GM19035 (cell line): ENCODE results near the gene TBC1D19.
"Not testable (repeated sequence)": the region's sequence is repeated elsewhere in the genome, so short reads cannot be mapped to it uniquely, and the experiment has no call there.

Source experiments
- ATAC-seq: cut with Tn5 transposase; IDR thresholded peaks from one replicate; pipeline ENCODE4 v1.9.1; 2021; ENCODE audit not compliant: unreplicated experiment

The TBC1D19 gene

GRCh38 chr4:26679040-26679695 lies 95.3 kb downstream of the TBC1D19 start:
- not testable (repeated sequence) for ATAC-seq

GRCh38 chr4:26682436-26682835 lies 98.6 kb downstream of the TBC1D19 start:
- no peak for ATAC-seq

GRCh38 chr4:26685250-26685649 lies 101.4 kb downstream of the TBC1D19 start:
- ATAC-seq: no peak

GRCh38 chr4:26687728-26688127 lies 103.8 kb downstream of the TBC1D19 start:
- ATAC-seq: no peak

- no peak for ATAC-seq
Measured at GRCh38 chr4:26690506-26690905, 106.6 kb downstream of the TBC1D19 start.

GRCh38 chr4:26692014-26692726 lies 108.3 kb downstream of the TBC1D19 start:
- ATAC-seq: no peak

GRCh38 chr4:26694131-26694530 lies 110.2 kb downstream of the TBC1D19 start:
- not testable (repeated sequence) for ATAC-seq

- ATAC-seq: no peak
Measured at GRCh38 chr4:26700110-26700509, 116.2 kb downstream of the TBC1D19 start.

- ATAC-seq: no peak
Measured at GRCh38 chr4:26701095-26701494, 117.2 kb downstream of the TBC1D19 start.

- ATAC-seq: no peak
Measured at GRCh38 chr4:26701786-26702227, 117.9 kb downstream of the TBC1D19 start.

GRCh38 chr4:26707342-26707741 lies 123.5 kb downstream of the TBC1D19 start:
- ATAC-seq: no peak

- no peak for ATAC-seq
Measured at GRCh38 chr4:26709246-26709645, 125.4 kb downstream of the TBC1D19 start.

- ATAC-seq: no peak
Measured at GRCh38 chr4:26713563-26714151, 129.8 kb downstream of the TBC1D19 start.

GRCh38 chr4:26715636-26716242 lies 131.9 kb downstream of the TBC1D19 start:
- ATAC-seq: no peak

- ATAC-seq: no peak
Measured at GRCh38 chr4:26717332-26717731, 133.4 kb downstream of the TBC1D19 start.

- ATAC-seq: no peak
Measured at GRCh38 chr4:26719954-26720552, 136.2 kb downstream of the TBC1D19 start.

GRCh38 chr4:26721685-26722084 lies 137.8 kb downstream of the TBC1D19 start:
- ATAC-seq: no peak

- peak; percentile 98 for ATAC-seq
Measured at GRCh38 chr4:26723216-26723615, 139.3 kb downstream of the TBC1D19 start.

GRCh38 chr4:26724534-26724933 lies 140.7 kb downstream of the TBC1D19 start:
- ATAC-seq: no peak

- no peak for ATAC-seq
Measured at GRCh38 chr4:26726655-26727387, 142.9 kb downstream of the TBC1D19 start.

GRCh38 chr4:26727844-26728243 lies 144.0 kb downstream of the TBC1D19 start:
- no peak for ATAC-seq
